Measurements from ENCODE around the gene GBP2.

DNA sequence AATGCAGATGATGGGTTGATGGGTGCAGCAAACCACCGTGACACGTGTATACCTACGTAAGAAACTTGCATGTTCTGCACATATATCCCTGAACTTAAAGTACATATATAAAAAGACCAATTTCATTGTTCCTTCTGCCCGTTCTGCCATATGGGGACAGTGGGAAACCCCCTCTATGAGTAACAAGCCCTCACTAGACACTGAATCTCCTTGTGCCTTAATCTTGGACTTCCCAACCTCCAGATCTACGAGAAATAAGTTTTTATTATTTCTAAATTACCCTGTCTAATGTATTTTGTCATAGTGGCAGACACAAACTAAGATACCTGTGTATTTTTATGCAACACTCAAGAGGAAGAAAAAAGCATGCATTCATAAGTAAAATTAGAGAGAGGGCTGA is 39.9 kb upstream of the GBP2 start:
- no peak for TF ChIP-seq PPARA (CRISPR knock-in tag; IDR thresholded peaks at IDR 0.05; ENCODE audit: borderline replicate concordance)
- TF ChIP-seq TCF4 (CRISPR knock-in tag; IDR thresholded peaks at IDR 0.05; ENCODE audit: borderline replicate concordance): no peak

All from SK-N-SH treated with all-trans-retinoic acid at 6 μM for 48 hours (cell line).